Activated T-helper 1 cell treated with anti-CD3 and anti-CD28 coated beads, Interleukin-12 subunit alpha, Interleukin-12 subunit beta, Interleukin-2, Interleukin-4 antibody, amounts not matched to agents 30 ng/mL and 10 ng/mL and 1 ng/mL, durations not matched to agents 14 hours and 24 hours and 36 hours (primary cell): ENCODE data around the gene KIF5C. TPM values are rescaled to one million over a fixed set of nuclear protein-coding genes. Genes with fewer than 3 reads are reported as not detected.

Experiments used
- total RNA-seq: library from RNA; stranded (reverse); gene quantifications from 2 replicates; pipeline ENCODE4 v1.2.3, GENCODE V29; 2022

Gene KIF5C
- total RNA-seq, 1 donor from 2014 or later, result 17.9 TPM

Other genes with a start within 250 kb of the KIF5C start
- 36.2 and 36.9 TPM in 2 replicates for gene EPC2, start 230.5 kb upstream of the KIF5C start, total RNA-seq
- gene LYPD6B, start 163.5 kb downstream of the KIF5C start, total RNA-seq, result not detected in 2 replicates